Dedifferentiated amniotic fluid mesenchymal stem cell (primary cell): ENCODE measurements around the gene FBLN5.
"Not testable (repeated sequence)": the region's sequence is repeated elsewhere in the genome, so short reads cannot be mapped to it uniquely, and the experiment has no call there.

Experiments
- DNase-seq: peaks from one replicate; pipeline ENCODE4 v3.0.0-alpha.2; 2016; ENCODE audit errors: extremely low spot score

Gene FBLN5

DNA sequence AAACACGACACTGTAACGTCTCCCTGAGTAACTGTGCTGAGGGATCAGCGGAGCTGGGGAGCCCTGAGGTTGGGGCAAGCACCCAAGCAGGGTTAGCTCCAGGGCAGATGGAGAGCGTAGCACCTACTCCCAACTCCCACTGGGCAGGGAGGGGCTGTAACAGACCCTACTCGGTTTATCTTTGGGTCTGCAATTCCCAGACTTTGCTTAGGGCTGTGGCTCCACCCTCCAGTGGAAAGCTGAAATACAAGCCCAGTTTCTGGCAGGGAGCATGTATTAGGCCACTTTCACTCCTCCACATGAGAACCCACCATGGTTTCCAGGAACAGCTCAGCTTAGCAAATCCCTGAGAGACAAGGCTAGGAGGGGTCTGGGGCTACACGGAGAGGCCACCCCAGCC lies 62.8 kb downstream of the FBLN5 start:
- DNase-seq: no peak

DNA sequence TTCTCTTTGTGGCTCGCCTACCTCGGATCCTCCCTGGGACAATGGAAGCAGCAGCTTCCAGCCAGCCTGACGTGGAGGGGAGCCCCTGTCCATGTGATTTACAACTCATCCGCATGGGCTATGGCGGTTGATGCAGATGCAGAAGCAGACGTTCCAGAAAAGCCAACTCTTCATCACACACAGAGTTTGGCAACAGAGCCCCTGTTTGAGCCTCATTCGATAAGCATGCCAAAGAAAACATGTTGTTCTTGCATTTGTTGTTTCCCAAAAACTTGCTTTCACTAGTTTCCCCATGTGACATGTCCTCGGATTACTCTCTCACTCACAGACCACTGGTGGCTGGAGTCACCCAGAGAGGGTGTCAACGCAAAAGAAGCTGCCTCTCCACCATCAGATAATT lies 63.7 kb downstream of the FBLN5 start:
- no peak for DNase-seq

DNA sequence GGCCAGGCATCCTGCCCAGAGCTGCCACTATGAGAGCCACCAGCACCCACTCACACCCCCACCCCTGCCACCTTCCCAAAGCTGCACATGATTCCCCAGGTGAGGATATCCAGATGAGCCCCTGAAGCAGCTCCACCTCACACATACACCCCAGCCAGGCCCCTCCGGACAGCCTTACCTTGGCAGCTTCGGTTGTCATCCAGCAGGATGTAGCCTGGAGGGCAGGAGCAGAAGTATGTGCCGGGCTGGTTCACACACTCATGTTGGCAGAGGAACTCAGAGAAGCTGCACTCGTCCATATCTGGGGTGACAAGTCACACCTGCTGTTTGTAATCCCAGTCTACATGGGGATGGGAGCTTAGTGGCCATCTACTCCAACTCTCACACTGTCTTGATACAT lies 64.7 kb downstream of the FBLN5 start:
- no peak for DNase-seq

DNA sequence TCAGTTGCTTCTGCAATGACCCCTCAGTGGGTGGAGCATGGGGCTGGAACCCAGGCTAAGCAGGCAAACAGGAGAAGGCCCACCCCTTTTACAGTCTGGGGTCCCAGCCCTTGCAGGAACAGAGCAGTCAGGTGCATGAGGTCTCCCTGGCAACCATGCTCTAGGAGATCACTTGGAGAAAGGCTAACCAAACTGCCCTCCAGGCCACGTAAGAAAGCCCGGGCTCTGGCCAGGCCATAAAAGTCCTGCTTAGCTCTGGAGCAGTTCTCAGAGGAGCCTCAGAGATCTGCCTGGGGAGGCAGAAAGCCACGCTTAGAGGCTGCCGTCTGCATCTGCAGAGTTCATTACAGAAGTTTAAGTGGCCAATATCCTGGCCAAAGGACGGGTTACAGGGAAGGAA lies 65.1 kb downstream of the FBLN5 start:
- DNase-seq: no peak

DNA sequence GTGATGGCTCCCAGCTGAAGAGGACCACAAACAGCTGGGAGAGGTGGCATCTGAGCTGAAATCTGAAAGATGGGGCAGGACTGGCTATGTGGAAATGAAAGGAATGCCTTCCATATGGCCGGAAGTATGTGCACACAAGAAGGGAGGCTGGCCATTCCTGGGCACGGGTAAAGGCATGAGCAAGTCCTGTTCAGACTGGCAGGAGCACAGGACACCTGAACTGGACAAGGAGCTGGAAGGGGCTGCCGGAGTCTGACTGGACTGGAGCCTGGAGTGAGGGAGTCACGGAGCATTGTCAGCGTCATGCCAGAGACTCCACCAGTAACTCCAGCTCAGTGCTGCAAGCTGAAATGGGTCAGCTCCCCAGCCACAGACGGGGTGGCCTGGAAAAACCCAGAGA lies 68.3 kb downstream of the FBLN5 start:
- no peak for DNase-seq

DNA sequence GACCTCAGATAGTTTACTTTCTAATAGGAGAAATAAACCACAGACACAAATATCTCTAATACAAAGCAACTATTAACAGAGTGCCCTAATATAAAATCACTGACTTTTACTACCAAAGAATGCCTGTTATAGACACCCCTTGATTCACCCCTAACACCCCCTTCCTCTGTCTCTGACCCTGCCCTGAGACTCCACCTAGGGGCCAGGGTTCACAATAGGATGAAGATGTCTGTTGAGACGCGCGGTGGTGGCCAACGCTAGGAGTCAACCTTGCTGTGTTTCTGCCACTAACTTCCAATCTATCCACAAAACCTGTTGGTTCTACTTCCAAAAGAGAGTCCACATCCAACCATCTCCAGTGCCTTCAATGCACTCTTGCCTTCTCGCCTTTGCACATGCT lies 69.2 kb downstream of the FBLN5 start:
- no peak for DNase-seq

DNA sequence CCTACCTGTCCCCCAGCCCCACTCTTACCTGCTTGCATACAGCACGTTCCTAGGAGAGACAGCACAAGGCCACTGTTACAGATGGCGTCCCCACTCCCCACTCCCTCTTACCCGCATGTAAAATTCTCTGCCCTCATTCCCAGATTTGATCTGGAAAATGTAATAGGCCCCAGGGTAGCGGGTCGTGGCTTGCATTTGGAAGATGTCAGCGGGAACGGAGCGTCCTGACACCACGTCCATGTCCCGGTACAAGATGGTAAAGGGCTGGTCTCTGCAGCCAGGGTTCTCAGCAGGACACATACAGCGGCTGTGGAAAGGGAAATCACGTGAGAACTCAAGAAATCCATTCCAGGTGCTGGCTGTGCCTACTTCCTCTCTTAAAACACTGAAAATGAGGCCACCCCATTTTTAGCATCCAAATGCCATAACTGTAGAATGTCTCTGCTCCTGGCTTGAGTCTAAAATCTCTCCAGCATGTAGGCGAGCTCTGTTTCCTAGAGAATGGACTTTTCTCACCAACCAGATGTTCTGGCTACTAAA lies 70.0 kb downstream of the FBLN5 start:
- DNase-seq: no peak

DNA sequence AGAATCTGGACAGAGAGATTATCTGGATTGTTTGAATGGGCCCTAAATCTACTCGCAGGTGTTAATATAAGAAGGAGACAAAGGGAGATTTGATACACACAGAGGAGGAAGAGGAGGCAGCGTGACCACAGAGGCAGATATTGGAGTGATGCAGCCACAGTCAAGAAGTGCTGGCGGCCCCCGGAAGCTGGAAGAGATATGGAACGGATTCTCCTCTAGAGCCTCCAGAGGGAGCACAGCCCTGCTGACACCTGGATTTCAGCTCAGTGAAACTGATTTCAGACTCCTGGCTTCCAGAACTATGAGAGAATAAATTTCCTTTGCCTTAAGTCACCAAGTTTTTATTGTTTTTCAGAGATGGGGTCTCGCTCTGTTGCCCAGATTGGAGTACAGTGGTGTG lies 71.0 kb downstream of the FBLN5 start:
- DNase-seq: no peak

DNA sequence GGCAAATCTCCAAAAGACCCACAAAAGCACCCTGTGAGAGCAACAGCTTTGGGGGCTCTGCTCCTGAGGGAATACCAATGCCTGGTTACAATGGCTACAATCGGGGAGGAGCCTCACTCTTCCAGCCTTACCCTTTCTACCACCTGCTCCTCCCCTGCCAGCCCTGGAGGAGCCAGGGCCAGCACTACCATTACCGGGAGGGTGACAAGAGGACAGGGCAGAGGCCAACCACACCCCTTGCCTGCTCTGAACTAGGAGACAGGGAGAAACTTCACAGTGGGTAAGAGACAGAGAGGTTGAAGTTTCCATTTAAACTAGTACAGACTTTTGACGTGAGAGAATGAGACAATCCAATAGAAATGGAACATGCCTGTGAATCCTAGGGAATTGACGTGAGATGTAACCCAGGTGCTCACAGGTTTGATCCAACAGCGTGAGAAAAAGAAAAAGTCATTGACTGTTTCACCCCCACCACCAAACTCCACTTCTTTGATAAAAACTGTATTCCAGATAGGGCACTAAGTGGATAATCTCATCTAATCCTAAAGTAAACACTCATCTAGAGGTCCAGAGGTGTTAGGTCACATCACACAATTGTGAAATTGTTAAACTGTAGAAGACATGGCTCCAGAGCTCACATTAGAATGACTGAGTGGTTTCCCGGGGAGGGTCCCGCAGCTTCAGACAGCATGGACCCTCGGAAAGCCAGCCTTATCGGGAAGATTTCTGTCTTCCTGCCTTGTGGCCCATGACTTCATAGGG lies 71.8 kb downstream of the FBLN5 start:
- DNase-seq: no peak

DNA sequence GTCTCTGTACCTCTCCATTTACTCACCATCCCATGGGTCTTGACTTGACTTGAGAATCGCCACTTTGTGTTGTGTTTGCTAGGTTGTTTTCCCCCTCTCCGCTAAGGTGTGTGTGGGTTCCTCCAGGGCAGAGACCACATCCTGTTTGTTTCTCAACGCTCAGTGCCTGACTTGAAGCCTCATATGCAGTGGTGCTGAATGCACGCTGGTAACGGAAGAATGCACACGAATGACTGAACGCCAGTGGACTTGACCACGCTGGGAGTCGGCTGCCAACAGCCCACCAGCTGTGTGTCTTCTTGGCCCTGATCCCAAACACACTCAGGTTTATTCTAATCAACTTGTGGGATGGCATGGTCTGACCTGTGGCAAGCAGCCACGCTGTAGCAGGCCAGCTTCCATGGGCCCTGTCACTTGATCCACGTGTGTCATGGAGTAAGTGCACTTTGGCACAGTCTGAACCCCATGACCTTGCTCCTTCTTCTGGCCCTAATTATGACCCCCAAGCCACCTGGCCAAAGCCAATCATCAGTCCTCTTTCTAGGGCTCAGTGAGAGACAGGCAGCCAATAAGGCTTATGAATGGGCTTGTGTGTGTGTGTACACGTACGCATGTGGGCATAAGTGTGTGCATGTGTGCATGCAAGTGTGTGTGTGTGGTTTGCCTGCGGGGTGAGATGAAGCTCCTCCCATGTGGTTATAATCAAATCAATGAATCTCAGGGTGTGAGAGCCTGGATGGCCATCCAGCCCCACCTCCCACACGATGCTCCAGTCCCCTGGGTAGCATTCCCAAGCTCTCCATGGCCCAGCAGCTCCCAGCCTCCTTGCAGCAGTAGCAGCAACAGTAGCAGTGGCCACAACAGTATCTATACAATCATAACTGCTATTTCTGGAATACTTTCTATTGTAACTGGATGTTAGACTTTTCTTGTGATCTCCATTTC lies 73.8 kb downstream of the FBLN5 start:
- DNase-seq: no peak

DNA sequence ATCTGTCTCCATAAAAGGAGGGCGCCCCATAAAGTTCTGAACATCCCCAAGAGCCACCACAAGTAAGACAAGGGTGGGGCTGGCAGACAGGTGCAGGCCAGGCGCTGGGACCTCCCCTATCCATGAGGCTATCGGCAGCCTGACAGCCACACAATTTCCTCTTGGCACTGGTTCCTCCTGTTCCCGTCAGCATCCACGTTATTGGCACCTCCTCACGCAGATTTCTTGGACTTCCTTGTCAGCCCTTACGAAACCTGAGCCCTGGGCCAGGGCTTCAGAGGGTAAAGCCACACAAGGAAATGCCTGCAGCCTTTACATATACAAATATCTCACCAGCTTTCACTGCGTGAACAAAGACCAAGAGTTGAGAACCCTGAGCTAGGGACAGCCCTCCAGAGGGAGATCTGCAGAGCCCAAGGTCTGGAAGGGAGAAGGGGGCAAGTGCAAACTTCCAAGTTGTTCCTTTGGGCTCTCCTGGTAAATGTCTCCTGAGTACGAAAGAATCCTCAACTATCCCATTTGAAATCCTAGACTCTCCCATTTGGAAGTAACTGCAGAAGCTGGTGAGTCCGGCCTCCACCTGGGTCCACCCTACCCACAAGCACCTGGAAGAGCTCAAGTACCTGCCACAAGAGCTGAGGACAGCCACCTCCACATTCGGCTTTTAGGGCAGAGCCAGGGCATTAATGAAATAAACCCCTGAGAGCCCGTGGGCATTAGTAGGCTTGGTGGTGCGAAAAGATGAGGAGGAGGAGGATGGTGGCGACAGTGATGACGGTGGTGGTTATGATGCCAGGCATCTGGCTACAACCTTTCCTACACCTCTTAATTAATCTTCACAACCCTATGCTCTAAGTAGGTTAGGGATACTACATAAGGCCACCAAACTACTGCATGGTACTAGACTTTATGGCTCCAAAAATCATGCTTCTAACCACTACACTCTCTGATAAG lies 74.7 kb downstream of the FBLN5 start:
- no peak for DNase-seq

DNA sequence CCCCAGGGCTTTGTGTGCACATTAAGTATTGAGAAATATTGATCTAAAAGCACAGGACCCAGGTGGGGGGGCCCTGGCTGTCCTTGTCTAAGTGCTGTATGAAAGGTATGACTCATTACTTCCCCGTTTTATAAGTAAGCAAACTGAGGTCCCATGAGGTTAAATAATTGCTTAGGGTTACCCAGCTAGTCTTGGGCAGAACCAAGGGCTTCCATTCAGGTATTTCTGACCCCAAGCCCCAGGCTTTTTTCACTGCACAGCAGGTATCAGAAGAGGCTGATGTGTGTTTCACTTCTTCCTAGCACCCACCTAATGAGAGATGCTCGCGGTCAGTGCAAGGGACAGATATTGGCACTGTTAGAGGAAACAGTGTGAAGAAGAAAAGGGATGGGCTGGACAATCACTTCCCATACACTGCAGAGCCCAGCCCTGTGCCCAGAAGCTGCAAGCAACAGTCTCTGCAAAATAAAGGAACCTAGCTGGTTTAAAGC lies 75.4 kb downstream of the FBLN5 start:
- no peak for DNase-seq

DNA sequence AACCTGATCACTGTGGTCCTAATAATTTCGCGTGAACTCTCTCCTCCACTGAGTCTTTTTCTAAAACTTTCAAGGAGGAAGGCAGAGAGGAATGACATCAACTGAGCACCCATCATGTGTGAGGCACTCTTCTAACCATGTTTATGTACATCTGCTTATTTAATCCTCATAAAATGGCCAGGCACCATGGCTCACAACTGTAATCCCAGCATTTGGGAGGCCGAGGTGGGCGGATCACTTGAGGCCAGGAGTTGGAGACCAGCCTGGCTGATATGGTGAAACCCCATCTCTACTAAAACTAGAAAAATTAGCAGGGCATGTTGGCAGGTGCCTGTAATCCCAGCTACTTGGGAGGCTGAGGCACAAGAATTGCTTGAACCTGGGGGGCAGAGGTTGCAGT lies 76.1 kb downstream of the FBLN5 start:
- not testable (repeated sequence) for DNase-seq

DNA sequence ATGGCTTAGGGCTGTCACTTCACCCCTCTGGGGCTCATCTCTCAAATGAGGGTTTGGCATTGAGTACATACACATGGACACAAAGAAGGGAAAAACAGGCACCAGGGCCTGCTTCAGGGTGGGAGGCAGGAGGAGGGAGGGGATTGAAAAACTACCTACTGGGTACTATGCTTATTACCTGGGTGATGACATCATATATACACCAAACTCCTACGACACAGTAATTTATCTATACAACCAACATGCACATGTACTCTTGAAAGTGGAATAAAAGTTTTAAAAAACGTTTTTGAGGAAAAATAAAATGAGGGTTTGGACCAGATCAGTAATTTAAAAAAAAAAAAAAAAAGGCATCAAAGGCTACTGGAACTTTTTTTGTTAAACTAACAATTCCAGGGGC lies 76.6 kb downstream of the FBLN5 start:
- DNase-seq: no peak

DNA sequence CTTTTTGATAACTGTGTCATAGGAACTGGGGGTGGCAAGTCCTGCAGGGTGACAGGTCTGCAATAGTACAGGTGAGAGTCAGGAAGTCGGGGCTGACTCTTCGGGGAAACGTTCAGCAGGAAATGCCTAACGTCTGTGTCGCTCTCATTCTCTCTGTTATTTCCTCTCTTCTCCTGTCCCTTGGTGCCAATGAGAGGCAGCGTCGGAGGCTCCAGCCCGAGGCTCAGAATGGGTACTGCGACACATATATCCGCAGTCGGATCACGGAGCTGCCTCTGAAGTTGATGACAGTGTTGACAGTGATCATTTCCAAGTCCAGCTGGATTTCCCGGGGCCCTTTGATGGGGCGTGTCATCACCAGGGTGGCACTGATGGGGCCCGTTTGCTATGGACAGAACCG lies 77.5 kb downstream of the FBLN5 start:
- no peak for DNase-seq

DNA sequence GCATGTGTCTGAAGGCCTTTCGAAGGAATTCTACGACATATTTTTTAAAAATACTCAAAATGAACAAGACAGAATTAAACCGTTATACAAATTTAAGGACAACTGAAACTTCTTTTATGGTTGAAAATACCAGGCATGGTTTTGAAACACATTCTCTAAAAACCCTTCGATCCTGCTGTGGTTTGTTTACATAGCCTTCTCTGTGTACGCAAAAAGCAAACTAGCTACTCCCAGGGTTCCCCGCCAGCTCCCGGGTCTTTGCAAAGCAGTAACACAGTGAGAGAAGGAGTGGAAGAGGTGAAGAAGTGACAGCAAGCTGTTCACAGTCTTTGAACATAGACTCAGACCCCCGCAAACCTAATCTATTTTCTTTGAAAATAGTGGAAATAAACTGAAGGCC lies 77.9 kb downstream of the FBLN5 start:
- DNase-seq: no peak

DNA sequence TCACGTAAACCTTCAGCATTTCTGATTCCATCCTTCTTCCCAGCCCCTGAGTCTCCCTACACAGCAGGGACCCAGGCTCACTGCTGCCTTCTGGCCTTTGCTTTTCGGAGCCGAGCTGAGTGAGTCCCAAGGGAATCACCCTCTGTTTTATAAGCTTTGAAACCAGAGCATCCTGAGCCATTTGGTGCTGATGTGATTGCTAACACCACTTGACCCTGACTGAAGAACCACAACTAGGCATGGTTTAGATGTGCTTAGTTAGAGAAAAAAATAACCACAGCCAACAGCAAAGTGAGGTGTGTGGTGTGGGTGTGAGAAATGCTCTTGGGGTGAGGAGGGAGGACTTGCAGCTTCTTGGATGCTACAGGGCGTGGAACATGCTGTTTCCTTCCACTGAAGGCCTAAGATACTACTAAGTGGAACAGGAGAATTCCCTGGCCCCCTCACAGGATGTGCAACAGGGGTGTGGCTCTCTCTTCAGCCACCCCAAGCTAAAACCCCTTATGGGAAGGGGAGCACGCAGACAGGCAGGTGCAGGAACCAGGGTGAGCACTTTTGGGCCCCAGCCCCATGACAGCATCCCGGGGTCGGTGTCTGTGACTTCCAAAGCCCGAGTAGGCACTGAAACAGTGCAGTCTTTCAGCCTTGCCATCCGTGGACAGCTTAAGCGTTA lies 80.0 kb downstream of the FBLN5 start, which contains the start of gene TC2N:
Gene TC2N, minus strand, starts transcription at position 221 of the 673 bp plus-strand sequence. CDS start 53,767 bp downstream, outside the sequence.
- DNase-seq: no peak

DNA sequence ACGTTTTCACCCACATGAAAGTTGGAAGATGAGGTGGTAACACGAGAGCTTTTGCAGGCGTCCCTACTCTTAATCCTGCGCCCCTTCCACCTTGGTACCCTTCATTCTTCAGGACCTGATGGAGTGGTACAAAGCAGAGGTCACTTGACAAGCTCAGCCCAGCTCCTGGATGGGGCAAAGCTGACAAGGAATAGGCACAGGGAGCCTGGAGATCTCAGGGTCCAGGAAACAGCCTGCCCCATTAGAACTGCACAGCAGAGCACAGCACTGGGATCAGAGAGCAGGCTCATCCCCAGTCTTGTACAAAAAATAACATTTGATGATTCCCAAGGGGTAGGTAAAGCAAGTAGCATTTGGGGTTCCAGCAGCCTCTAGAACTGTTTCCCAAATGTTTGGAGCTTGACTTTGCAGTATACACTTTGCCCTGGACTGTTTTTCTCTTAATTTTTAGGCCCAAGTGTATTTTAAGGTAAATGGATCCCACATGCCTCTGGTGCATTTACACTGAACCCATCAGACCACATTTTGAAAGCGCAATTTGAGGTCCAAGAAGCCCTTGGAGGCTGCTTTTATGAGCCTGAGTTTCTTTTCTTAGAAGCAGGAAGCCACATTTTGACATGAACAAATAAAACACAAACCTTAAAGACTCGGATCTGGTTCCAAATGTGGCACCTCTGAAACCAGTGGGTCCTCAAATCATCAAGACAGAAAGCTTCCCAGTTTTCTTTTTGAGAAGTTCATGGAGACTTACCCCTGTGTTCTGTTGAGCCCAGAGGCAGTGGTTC lies 80.8 kb downstream of the FBLN5 start:
- no peak for DNase-seq

DNA sequence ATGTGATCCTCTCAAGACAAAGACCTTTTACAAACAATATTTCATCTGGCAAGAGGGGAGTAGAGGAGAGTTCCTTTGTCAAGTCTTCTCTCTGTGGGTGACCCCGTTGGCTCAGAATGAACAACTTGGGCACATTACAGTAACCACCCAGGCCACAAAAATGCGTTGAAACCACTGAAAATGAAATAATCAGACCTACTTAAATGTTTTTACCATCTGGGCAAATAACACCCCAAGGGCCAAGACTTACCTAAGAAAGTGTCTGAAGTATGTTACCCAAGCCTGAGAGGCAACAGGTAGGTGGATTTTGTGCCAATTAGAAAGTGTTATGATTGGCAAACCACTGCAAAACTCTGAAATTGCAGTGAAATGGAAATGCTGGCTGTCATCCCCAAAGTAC lies 81.4 kb downstream of the FBLN5 start:
- DNase-seq: no peak

DNA sequence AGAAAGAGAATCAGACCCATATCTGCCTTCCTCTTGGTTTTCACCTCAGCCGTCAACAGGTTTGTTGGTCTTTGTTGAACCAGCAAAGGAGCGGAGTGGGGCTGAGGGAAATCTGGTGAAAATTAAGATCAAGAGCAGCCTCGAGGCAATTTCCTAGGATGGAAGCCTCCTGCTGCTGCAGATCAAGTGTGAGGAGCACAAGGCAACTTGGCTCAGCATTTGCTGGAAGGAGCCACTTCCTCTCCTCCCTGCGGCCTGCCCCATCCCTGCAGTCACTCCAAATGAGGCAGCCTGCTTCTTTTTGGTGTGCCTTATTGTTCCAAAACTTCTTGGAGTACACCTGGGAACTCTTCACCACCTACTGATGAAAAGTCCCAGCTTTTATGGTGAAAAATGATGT lies 85.1 kb downstream of the FBLN5 start:
- DNase-seq: no peak
